Endometrium (tissue), 2 donors: ENCODE measurements around the gene KIF25.

Experiments
- FAIRE-seq: peaks from 2 replicates; lab custom pipeline; 2012; peaks lifted over from hg19 to GRCh38; lab: Jason Lieb, UNC
- donor health status: control.
- donor health status: control.

KIF25 gene, protein sequence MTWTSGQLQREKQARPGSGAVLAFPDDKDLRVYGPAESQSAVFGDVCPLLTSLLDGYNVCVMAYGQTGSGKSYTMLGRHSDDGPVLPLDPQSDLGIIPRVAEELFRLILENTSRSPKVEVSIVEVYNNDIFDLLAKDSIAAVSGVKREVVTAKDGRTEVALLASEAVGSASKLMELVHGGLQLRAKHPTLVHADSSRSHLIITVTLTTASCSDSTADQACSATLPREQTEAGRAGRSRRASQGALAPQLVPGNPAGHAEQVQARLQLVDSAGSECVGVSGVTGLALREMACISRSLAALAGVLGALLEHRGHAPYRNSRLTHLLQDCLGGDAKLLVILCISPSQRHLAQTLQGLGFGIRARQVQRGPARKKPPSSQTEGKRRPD

DNA sequence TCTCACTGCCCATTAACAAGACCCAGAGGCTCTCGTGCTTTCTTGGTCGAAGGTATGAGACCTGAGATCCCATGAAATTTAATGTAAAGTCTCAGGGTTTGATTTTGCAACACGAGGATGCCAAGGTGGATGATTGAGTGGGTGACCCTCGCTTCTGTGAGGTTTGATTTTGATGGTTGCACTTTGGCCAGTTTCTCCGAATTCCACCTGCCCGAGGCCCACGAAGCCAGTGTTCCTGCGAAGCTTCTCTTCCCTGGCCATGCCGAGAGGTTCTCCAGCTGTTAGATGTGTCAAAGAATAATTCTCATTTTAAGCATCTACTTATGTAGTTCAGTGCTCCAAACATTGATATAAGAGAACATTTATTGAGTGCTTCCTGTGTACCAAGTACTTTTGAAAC is at the start of gene KIF25:
KIF25 (plus strand) TSS at position 30 of the 400 bp plus-strand sequence. CDS start 31,915 bp downstream, outside the sequence.
- no peak for FAIRE-seq

DNA sequence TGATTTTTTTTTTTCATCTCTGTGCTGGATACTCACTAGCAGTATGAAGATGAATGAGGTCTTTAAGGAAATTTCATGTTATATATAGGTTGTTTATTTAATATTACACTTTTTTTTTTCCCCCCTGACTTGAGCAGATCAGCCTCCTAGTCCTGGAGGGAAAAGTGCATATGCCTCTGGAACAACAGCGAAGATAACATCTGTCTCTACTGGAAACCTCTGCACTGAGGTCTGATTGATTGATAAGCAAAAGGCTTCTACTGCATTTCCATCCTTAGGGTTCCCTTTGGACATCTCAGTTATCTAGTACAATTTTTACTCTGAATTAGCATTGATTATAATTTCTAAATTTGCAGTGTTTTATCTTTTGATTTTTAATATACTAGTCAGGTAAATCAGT is 49.8 kb upstream of the KIF25 start:
- FAIRE-seq = no peak

DNA sequence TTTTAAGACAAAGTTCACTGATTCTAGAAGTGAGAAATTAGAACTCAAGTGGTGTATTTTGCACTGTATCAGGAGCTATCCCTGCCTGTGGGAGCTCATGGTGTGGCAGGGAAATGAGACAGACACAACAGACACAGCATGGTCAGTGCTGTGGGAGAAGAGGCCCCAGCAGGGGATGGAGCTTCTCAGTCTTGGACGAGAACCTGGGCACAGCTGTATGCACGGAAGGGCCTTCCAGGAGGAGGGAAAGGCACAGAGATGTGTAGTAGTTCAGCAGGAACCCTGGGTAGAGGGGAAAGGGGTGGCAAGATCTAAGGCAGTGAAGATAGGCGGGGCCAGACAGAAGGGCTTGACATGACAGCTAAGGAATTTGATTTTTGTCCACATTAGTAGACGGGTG is 48.8 kb upstream of the KIF25 start:
- FAIRE-seq = no peak

DNA sequence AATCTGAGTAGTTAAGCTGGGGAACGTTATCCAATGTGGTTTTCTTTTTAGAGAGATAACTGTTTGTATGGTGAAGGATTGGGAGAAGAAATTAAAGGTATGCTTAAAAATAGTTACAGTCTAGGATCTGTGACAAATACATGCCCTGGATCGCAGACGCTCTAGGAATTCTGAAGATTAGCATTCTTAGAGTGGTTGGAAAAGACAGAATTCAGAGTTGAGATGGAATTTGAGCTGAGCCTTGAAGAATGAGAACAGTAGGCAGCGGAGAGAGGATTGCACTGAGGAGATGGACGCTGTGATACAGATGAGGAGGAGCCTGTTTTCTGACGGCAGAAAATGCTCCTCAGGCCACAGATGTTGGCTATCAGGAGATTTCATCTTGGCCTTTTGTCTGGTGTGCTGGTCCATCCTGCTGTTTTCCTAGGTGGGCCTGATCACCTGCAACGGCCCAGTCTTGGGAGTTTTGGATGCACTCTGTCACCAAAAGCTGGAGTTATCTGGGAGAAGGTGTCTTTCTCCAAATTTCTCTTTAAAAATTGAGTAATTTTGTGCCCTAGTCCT is 48.3 kb upstream of the KIF25 start:
- FAIRE-seq = no peak

DNA sequence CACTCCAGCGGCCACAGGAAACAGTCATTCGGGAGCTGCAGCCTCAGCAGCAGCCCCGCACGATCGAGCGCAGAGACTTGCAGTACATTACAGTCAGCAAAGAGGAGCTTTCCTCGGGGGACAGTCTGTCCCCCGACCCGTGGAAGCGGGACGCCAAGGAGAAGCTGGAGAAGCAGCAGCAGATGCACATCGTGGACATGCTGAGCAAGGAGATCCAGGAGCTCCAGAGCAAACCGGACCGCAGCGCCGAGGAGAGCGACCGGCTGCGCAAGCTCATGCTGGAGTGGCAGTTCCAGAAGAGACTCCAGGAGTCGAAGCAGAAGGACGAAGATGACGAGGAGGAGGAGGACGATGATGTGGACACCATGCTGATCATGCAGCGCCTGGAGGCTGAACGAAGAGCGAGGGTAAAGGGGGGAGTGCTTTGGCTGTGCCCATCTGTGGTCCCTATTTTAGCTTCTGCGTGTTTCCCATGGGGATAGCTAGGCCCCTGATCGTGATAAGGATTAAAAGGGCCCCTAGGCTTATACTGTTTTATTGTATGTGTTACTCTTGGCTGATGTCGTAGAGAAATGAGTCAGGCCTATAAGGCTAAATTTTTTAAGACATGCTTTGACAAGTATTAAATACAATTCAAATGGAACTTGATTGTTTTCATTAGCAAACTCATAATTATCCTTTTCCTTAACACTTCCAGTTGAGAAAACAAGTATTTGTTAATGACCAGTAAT is 45.5 kb upstream of the KIF25 start:
- no peak for FAIRE-seq

DNA sequence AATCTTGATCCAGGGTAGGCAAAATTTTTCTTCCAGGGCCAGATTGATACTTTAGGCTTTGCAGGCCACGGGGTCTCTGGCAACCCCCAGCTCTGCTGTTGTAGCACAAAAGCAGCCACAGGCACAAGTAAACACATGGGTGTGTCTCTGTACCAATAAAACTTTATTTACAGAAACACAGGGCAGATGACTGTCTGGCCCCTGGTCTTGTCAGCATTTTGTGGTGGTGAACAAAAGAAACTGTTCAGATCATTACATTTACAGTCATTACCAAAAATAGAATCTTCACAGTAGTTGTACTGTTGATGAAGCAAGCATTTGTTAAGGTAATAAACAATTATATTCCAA is 45.0 kb upstream of the KIF25 start:
- no peak for FAIRE-seq

DNA sequence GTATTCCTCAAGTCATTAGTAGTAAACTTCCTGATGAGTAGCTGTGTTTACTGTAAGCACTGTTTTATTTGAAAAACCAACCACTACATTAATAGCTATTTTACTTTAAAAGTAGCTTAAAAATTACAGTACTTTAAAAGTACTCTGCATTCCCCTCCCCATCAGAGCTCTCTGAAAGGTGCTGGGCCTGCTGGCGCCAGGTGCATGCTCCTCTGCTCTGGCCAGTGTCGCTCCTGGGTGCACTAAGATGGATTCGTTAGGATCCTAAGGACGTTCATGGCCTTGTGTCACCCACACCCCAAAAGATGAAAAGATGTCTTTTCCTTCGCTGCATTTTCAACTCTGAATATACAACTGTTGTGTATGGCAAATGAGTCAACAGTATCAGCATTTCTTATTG is 43.9 kb upstream of the KIF25 start:
- FAIRE-seq = no peak

DNA sequence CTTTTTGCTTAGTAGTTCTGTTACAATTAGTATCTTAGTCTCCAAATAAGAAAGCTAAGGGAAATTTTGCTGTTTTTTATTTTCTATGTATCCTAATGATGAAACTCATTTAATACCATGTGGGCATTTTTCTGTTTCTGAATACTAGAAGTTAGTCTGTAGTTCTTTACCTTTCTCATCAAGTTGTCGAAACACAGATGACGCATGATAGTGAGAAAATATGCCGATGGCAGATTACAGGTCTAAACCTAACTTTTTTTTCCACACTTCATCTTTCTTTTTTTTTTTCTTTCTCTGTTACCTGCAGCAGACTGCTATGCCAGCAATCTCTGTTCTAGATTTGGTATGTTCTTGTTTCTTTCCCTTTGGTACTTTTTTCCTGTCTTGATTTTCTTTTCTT is 43.3 kb upstream of the KIF25 start:
- no peak for FAIRE-seq

DNA sequence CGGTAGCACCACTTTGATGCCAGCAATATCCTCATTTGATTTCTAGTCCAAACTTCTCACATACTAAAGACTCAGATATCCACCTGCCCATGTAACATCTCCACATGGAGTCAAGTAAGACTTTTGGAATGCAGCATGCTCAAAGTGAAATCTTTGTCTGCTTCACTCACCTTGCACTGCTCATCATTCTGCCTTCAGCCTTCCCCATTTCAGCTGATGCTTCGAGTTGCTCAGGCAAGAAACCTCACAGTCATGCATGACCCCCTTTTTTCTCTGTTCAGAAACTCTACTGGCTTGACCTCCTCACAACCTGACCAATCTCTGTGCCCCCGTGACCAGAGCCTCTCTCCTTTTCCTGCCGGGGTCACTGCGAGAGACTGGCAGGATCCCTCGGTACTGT is 41.0 kb upstream of the KIF25 start:
- FAIRE-seq = no peak

DNA sequence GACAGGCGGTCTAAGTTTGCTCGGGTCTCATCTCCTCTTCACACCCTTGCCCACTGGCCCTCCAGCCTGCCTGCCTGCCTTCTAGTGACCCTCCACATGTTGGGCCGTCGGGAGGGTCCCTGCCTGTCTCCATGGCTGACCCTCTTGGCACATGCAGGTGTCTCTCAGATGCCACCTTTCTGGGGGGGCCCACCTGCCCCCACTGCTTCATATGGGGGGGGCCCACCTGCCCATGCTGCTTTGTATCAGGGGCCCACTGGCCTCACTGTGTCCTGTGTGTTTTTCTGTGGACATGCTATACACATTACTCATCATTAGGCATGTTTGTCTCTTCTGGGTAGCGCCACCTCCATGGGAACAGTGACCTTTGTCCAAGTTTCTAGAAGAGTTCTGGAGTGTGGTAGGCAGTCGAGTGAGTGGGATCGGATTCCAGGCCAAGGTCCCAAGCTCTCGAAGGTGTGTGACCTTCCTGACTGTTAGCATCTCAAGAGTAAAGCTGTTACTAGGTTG is 40.4 kb upstream of the KIF25 start:
- no peak for FAIRE-seq

DNA sequence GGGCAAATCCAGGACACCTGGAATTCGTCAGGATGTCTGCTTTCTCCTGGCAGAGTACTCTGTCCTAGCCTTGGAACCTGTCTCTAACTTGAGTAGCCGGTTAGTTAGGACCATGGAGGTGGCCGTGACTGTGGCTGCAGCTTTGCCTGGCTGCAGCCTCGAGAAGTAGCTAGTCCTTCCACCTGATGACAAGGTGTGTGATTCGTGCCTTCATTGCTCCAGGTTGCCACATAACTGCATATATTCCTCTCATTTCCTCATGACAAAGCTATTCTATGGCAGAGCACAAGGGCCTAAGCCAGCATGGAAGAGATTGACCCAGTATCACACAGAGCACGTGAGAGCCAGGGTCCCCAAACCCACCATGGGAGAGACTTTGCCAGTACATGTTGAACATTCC is 39.8 kb upstream of the KIF25 start:
- no peak for FAIRE-seq

DNA sequence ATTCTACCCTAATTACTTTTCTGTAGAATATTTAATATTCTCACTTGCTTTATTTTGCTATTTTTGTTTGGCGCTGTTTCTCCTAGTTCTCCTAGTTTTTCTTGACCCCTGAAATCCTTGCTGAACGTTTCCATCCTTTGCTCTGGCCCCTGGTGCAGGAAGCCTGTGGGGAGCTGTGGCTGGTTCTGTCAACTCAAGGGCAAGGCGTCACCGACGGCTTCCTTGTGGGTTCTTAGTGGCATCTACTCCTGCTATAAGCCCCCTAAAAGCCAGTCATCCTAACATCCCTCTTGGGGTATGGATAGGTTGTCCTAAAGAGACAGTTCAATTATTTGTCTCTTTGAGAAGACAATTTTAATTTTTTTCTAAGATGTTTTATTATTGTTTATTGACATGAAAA is 36.9 kb upstream of the KIF25 start:
- no peak for FAIRE-seq

DNA sequence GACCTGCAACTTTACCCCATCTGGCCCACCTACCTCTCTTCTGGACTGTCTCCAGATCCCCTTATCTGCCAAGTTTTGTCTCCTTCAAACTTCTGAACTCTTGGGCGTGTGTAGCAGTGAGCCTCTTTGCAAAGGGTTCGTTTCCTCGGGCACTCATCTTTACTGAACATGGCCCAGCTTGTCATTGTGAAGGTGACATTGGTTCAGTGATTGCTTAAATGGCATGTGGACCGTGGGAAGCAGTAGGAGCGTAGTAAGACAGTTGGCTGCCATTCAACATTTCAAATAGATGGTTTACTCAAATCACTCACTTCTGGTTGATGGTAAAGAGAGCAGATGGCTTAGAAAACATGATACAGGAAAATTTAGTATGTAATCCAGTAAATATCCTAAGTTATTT is 34.8 kb upstream of the KIF25 start:
- no peak for FAIRE-seq

DNA sequence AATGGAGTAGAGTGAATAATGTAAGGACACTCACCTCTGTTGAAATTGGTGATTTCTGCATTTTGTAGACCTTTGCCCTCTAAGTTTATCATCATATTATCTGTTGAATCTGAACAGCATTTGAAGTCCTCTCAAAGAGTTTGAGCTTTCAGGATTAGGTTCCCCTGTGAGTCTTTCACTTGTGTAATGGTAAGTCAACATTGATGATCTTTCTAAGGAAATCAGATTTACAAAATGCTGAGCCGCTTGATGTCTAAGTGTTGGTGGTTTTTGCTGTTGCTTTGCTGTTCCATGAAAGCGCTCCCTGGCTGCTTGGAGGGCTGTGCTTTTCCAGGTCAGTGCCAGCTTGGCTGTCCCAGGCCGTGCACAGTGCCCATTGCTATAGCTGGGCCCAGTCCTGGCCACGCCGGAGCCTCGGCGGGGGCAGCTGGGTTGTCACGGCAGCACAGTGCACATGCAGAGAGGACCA is 33.8 kb upstream of the KIF25 start:
- FAIRE-seq = no peak

DNA sequence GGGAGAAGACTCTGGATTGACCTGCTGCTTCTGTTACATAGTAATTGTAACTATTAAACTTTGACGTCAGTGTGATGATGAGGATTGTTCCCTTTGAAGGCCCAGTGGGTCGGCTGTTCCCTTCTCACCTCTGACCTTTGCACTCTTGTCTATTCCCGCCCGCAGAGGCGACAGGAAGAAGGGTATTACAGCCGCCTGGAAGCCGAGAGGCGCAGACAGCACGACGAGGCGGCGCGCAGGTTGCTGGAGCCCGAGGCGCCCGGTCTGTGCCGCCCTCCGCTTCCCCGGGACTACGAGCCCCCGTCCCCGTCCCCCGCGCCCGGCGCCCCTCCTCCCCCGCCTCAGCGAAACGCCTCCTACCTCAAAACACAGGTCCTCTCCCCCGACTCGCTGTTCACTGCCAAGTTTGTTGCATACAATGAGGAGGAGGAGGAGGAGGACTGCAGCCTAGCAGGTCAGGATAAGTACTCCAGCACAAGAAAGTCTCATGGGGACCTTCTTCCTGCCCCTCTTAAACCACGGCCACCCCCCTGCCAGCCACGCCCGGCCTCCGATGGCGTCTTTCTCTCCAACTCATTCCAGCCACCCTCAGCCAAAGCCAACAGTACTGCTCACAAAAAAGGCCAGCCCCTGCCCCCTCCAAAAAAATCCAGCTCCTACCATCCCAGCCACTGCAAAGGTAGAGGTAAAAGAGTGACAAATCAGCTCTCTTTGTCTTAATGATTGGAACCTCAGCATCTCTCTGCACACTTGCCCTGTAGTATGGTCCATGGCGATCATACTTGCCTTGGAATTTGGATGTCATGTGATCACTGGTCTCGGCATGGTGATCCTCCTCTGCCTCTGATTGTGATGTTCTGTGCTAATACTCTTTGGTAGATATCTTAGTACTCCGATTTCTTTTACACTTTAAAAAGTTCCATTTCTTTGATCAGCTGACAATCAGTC is 31.6 kb upstream of the KIF25 start:
- FAIRE-seq = no peak

DNA sequence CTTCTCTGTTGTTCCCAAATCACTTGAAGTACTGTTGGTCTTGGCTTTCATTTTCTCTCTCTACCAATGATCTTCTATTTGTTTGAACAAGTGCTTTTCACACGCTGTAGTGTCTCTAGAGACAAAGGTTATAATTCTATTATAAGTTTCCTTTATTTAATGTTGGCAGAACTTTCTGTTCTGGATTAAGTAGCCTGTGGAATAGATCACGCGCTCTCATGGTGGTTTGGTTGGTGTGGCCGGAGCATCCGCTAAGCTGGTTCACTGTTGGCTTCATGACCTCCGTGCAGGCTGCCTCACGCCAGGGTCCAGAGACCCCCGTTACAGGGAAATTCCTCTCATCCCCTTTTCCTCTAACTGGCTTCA is 30.9 kb upstream of the KIF25 start:
- no peak for FAIRE-seq

DNA sequence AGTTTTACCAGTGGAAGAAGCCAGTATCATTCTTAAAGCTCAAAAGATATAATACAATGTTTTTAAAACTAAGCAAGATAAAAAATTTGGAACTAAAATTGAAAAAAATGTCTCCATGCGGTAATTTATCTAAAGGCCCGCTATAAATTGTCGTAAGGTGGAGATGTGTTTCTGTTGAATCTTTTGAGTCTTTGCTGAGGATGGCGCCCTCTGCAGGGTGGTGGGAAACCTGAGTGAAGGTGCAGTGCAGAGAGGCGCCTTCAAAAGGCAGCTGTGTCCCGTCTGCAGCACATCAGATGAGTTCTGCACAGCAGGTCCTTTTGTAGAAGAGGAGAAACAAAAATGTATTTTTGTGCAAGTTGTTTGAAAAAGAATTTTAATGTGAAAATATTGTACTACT is 29.4 kb upstream of the KIF25 start:
- FAIRE-seq = no peak

DNA sequence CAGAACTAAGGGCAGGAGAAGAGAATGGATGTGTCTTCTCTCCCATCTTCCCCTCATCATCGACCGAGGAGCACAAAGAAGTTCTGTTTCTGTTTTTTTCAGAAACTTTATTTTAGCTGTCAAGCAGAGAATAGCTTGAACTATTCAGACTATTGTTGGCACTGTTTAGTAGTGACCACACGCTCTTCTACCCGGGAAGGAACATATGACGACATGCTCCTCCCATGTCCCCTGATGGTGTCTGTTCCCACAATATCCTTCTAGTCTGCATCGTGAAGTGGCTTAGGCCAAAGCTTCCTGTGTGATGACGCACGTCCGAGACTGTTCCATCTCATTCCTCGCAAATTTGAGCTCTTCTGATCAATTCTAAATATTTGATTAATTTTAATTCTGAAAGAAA is 27.2 kb upstream of the KIF25 start:
- FAIRE-seq = no peak

DNA sequence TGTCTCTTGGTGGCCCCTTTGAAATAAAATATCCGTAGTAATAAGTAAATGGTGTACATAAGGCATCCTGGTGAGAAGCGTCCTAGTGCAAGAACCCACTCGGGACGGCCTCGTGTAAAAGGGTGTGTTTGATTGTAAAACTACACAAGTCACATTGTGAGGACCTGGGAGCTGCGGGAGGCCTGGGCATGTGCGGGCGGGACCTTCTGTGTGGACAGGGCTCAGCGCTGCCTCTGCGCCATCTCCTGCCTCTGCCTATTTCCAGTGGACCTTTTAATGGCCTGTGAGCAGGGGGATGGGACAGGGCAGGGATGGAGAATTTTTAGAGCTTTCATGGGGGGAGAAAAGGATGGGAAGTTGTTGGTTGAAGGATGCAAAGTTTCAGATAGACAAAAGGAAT is 25.3 kb upstream of the KIF25 start:
- no peak for FAIRE-seq

DNA sequence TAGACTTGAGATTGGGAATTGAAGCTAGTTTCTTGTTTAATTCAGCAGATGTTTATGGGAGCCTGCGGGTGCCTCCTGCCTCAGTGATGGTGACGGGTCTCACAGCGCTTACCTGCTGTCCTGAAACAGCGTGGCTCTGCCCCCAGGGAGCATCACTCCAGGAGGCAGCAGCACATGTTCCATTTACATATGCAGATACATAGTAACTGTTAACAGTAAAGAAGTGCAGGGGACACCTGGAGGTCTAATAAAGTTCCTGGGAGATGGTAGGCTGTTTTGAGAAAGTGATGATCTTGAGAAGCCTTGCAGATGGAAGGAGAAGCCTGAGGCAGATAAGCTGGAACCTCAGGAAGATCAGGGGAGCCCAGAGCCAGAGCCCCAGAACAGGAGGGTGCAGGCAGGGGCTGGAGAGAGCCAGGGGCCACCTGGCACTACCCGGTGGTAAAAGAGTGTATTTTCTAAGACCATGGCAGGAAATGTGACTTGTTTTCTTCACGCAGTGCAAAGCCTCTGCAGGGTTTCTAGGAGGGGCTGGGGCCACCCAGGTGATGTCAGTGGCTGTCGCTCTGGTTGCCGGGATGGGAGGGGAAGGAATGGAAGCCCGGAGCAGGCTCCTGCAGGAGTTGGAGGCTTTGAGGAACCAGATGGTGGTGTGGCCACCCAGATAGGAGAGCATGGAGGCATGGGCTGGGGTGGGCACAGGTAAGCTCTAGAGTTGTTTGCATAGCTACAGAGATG is 24.2 kb upstream of the KIF25 start:
- FAIRE-seq = no peak

DNA sequence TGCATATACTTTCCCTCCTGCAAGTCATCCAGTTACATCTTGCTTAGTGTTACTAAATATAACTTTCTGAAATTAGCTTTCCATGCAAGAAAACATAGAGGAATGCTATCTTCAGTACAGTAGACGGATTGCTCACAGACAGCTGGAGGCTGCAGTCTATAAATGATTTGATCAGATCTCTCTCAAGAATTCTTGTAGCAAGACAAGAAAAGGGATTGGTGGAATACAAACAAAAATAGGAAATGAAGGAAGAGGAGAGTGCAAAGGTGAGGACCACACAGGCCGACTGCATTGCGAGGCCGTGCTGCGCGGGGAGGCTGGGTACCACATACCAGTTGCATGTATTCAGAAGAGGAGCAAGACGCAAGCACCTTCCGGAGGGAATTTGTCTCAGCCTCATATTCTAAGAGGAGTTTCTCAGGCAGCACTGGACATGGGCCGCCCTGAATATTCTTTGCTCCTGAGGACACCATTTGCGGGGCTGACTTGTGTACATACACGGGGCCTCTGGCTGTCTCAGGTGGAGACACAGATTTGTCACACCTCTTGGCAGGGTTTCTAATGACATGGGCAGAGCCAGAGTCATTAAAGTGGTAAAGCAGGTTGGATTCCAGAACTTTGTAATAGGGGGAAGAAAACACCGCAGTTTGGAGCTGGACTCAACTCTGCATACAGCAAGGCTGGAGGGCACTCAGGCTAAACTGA is 22.7 kb upstream of the KIF25 start:
- FAIRE-seq = no peak
